ENCODE results near the gene CLMP.

GRCh38 chr11:123231256-123231655 is 36.2 kb upstream of the CLMP start:
- TF ChIP-seq RARB (CRISPR knock-in tag; IDR thresholded peaks at IDR 0.05) (no peak), ZNF8 (CRISPR knock-in tag; IDR thresholded peaks at IDR 0.05) (no peak), CSDC2 (CRISPR knock-in tag; IDR thresholded peaks at IDR 0.05) (no peak), PPARA (CRISPR knock-in tag; IDR thresholded peaks at IDR 0.05; ENCODE audit: borderline replicate concordance) (no peak), ESRRG (CRISPR knock-in tag; IDR thresholded peaks at IDR 0.05) (no peak), ZFP30 (CRISPR knock-in tag; IDR thresholded peaks at IDR 0.05) (no peak), PATZ1 (CRISPR knock-in tag; IDR thresholded peaks at IDR 0.05; ENCODE audit: borderline replicate concordance) (no peak), OSR1 (CRISPR knock-in tag; IDR thresholded peaks at IDR 0.05) (no peak)

All from SK-N-SH treated with all-trans-retinoic acid at 6 μM for 48 hours (cell line).